DMS 273 treated with DMSO at 0.1 percent for 48 hours (cell line): ENCODE measurements around the gene TIFAB.

Experiments
- DNase-seq: peaks from one replicate; lab custom pipeline; 2025; lab: John Stamatoyannopoulos, UW

TIFAB gene

GRCh38 chr5:135458356-135458755 is 6.2 kb upstream of the TIFAB start:
- DNase-seq: no peak

GRCh38 chr5:135457424-135458071 is 5.4 kb upstream of the TIFAB start:
- DNase-seq: no peak

- DNase-seq: no peak
These were observed 4.3 kb upstream of the TIFAB start for GRCh38 chr5:135456238-135457099.

GRCh38 chr5:135455876-135456237 is 3.7 kb upstream of the TIFAB start:
- no peak for DNase-seq

GRCh38 chr5:135454946-135455345 is 2.8 kb upstream of the TIFAB start:
- DNase-seq: no peak

- DNase-seq: no peak
These were observed 1.5 kb upstream of the TIFAB start for GRCh38 chr5:135453613-135454012.

- DNase-seq: no peak
These were observed 400 bp downstream of the TIFAB start for GRCh38 chr5:135451581-135452320.

GRCh38 chr5:135450952-135451351 is 1.2 kb downstream of the TIFAB start:
- DNase-seq: no peak

- no peak for DNase-seq
These were observed 1.8 kb downstream of the TIFAB start for GRCh38 chr5:135450336-135450735.

- no peak for DNase-seq
These were observed 2.5 kb downstream of the TIFAB start for GRCh38 chr5:135449644-135450043.

GRCh38 chr5:135448791-135449507 is 3.2 kb downstream of the TIFAB start:
- DNase-seq: no peak

GRCh38 chr5:135448071-135448739 is 3.9 kb downstream of the TIFAB start:
- no peak for DNase-seq

GRCh38 chr5:135447298-135447929 is 4.7 kb downstream of the TIFAB start, which contains the start of gene DCANP1:
TSS of gene DCANP1 (minus strand) at chr5:135447348. CDS start at chr5:135447108, 240 bp downstream.
- no peak for DNase-seq

- DNase-seq: no peak
These were observed 5.5 kb downstream of the TIFAB start for GRCh38 chr5:135446615-135447014.

- DNase-seq: no peak
These were observed 5.9 kb downstream of the TIFAB start for GRCh38 chr5:135446206-135446605.

- DNase-seq: no peak
These were observed 6.7 kb downstream of the TIFAB start for GRCh38 chr5:135445306-135445985.

GRCh38 chr5:135444881-135445280 is 7.3 kb downstream of the TIFAB start:
- DNase-seq: no peak

- DNase-seq: no peak
These were observed 7.8 kb downstream of the TIFAB start for GRCh38 chr5:135444360-135444759.

GRCh38 chr5:135443161-135443960 is 8.8 kb downstream of the TIFAB start:
- DNase-seq: no peak
